KOPT-K1 (cell line): Measurements from ENCODE around the gene PGAM1.
"Not testable (repeated sequence)": the region's sequence is repeated elsewhere in the genome, so short reads cannot be mapped to it uniquely, and the experiment has no call there.

Experiments
- H3K27ac ChIP-seq: fragments of 200-600 bp; sonication (generic); 2 replicates; pipeline ENCODE4 v1.5.1; 2016; ENCODE audit warnings: antibody characterized with exemption, mild to moderate bottlenecking, low read depth, low read length; ENCODE audit not compliant: poor library complexity, severe bottlenecking
- H3K36me3 ChIP-seq: fragments of 200-600 bp; sonication (generic); 2 replicates; pipeline ENCODE4 v1.5.1; 2017; ENCODE audit warnings: antibody characterized with exemption, mild to moderate bottlenecking, low read length, moderate library complexity; ENCODE audit not compliant: insufficient read depth
- H3K9me3 ChIP-seq: fragments of 200-600 bp; sonication (generic); 2 replicates; pipeline ENCODE4 v1.5.1; 2017; ENCODE audit warnings: antibody characterized with exemption, low read length, mild to moderate bottlenecking; ENCODE audit not compliant: insufficient read depth, poor library complexity, severe bottlenecking

Gene PGAM1

DNA sequence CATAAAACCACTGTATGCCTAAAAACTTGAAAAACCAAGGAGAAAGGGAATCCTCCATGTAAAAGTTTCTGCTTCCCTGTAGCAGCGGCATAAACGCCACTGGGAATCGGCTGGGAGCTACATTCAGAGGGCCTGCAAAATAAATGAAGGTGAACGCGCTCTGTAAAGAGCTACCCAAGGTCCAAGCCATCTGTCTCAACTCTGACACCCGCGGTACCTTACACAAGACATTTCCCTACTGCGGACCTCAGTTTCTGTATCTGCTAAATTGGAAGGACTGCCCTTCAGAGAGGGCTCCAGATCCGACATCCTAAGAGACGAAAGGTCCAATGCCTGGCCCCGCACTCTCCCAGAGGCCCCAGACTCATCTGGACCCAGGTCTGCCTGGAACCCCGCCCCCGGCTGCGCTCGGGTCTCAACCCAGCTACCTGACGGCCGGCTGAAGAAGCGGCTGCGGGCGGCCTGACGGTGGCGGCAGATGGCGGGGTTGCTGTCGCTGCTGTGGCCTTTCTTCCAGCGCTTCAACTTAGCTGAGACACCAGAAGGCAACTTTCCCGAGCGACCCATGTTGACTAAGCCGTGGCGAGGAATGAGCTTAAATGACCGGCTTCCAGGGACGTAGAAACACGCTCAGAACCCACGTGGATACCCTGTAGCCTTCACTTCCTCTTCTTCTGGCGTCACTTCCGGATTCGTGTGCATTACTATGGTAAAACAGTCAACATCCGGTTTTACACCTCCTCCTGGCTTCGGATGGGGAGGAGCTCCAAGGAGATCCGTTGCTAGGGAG is 25.1 kb upstream of the PGAM1 start, which contains the start of gene RRP12:
Gene RRP12 (minus strand): TSS at position 676 of the 790 bp plus-strand sequence. CDS start 109 bp downstream, at position 567.
- Histone ChIP-seq H3K36me3 (peaks cover 18% of the 10 kb centered on the region; the same call in 1 of the 2 replicates), H3K27ac (peak within 1 kb of the TSS; percentile 30), H3K9me3 (no peaks in the 10 kb centered on the region)

GRCh38 chr10:97401455-97401919 is 24.5 kb upstream of the PGAM1 start:
- peak overlapping the region; percentile 30 for H3K27ac ChIP-seq
- no peaks in the 10 kb centered on the region for H3K9me3 ChIP-seq
- H3K36me3 ChIP-seq = peaks cover 11% of the 10 kb centered on the region; the same call in 1 of the 2 replicates

DNA sequence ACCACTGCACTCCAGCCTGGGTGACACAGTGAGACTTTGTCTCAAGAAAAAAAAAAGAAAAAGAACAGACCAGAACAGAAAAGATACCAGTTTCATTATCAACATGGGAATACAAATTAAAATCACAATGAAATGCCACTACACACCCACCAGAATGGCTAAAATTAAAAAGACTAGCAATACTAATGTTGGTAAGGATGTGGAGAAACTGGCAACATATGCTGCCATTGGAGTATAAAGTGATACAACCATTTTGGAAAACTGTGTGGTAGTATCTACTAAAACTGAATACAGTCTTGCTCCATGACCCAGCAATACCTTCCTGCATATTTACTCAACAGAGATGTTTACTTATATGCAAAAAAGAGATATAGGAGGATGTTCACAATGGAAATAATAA is 21.9 kb upstream of the PGAM1 start:
- H3K27ac ChIP-seq = no peak overlapping the region
- H3K9me3 ChIP-seq = no peaks in the 10 kb centered on the region
- H3K36me3 ChIP-seq = no peaks in the 10 kb centered on the region

DNA sequence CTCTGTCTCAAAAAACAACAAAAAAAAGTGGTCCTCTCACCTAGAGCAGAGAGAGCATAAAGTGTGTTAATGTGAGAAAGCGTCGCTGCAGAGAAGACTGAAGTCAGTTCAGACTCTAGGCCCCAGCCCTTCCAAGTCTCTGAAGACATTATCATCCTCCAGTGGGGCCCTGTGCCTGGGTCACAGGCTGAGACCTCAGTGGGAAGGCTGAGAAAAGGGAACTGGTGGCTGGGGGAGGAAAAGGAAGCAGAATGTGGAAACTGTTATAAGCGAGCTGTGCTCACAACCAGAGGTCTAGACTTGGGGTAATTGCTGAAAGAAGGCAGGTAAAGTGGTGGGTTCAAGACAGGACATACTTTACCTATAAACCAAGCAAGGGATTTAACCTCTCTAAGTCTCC is 19.9 kb upstream of the PGAM1 start:
- Histone ChIP-seq H3K9me3 (no peaks in the 10 kb centered on the region), H3K36me3 (no peaks in the 10 kb centered on the region), H3K27ac (no peak overlapping the region)

DNA sequence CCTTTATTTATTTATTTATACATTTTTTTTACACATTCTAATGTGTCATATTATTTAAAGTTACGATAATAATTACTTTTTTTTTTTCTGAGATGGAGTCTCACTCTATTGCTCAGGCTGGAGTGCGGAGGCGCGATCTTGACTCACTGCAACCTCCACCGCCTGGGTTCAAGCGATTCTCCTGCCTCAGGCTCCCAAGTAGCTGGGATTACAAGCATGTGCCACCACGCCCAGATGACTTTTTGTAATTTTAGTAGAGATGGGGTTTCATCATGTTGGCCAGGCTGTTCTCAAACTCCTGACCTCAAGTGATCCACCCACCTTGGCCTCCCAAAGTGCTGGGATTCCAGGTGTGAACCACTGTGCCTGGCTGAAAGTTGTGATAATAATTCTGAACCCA is 19.5 kb upstream of the PGAM1 start:
- H3K27ac ChIP-seq, H3K36me3 ChIP-seq, H3K9me3 ChIP-seq: not testable (repeated sequence)

- no peaks in the 10 kb centered on the region for H3K9me3 ChIP-seq
- H3K36me3 ChIP-seq = no peaks in the 10 kb centered on the region
- H3K27ac ChIP-seq = no peak overlapping the region
These were observed 18.6 kb upstream of the PGAM1 start for GRCh38 chr10:97407211-97407951.

GRCh38 chr10:97407952-97408248 is 18.1 kb upstream of the PGAM1 start:
- Histone ChIP-seq H3K27ac (no peak overlapping the region), H3K36me3 (no peaks in the 10 kb centered on the region), H3K9me3 (no peaks in the 10 kb centered on the region)

DNA sequence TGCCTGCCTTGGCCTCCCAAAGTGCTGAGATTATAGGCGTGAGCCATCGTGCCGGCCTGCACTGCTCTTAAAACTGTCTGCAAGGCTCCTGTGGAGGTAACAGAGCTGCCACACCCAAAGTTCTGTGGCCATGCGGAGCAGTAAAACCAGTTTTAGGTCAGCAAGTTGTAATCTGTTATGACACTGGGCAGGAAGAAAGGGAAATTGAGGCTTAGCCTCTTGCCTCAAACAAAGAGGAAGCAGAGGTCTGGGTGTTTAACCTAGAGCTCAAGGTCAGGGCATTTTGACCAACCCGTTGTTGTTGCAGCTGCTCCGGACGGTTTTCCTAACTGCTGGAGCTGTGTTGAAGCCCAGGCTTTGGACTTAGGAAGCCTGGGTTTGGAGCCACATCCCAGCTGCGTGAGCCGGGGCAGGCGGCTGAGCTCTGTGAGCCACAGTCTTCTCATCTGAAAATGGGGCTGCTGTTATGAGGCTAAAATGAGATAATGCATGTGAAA is 17.4 kb upstream of the PGAM1 start:
- Histone ChIP-seq H3K36me3 (no peaks in the 10 kb centered on the region), H3K9me3 (no peaks in the 10 kb centered on the region), H3K27ac (no peak overlapping the region)

DNA sequence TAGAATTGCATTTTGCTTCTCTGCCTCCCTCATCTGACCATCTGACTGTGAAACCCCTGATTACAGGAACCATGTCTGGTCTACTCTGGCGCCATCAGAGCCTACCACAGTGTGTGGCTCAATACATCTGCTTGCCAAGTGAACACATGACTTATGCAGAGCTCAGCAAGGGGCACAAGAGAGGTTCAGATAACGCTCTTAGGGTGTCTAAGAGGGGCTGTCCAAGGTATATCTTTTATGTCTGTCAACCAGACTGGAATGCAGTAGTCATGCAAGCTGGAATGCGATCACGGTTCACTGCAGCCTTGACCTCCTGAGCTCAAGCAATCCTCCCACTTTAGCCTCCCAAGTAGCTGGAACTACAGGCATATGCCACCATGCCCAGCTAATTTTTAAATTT is 14.6 kb upstream of the PGAM1 start:
- no peak overlapping the region for H3K27ac ChIP-seq
- no peaks in the 10 kb centered on the region for H3K9me3 ChIP-seq
- no peaks in the 10 kb centered on the region for H3K36me3 ChIP-seq

DNA sequence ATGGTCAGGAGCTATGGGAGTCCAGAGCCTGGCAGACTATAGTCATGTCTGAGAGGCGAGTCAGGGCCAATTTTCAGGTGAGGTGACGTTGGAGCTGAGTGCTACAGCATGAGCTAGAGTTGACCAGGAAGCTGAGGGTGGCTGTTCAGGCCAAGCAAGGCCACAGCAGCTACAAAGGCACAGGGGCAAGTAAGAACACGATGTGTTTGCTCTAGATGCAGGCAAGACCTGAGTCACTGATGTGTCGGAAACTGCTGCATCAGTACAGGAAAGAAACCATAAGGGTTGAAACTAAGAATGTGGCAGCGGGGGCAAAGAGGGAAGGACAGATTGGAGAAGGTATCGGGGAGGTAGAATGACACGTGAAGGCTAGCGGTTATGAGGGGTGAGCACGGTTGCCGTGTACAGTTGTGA is 13.1 kb upstream of the PGAM1 start:
- Histone ChIP-seq H3K27ac (peak overlapping the region; percentile 22), H3K9me3 (no peaks in the 10 kb centered on the region), H3K36me3 (no peaks in the 10 kb centered on the region)

- H3K36me3 ChIP-seq = no peaks in the 10 kb centered on the region
- H3K9me3 ChIP-seq = no peaks in the 10 kb centered on the region
- peak overlapping the region; percentile 16 for H3K27ac ChIP-seq
These were observed 9.4 kb upstream of the PGAM1 start for GRCh38 chr10:97416565-97416964.

DNA sequence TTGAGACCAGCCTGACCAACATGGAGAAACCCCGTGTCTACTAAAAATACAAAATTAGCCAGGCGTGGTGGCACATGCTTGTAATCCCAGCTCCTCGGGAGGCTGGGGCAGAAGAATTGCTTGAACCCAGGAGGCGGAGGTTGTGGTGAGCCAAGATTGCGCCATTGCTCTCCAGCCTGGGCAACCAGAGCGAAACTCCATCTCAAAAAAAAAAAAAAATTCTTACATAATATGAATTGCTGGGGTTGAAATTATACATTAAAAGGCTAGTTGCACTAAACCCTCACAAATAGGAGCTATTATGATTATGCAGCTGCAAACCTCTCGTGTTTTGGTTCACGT is 2.3 kb upstream of the PGAM1 start:
- H3K9me3 ChIP-seq, H3K27ac ChIP-seq: not testable (repeated sequence)
- H3K36me3 ChIP-seq = peaks cover 14% of the 10 kb centered on the region

DNA sequence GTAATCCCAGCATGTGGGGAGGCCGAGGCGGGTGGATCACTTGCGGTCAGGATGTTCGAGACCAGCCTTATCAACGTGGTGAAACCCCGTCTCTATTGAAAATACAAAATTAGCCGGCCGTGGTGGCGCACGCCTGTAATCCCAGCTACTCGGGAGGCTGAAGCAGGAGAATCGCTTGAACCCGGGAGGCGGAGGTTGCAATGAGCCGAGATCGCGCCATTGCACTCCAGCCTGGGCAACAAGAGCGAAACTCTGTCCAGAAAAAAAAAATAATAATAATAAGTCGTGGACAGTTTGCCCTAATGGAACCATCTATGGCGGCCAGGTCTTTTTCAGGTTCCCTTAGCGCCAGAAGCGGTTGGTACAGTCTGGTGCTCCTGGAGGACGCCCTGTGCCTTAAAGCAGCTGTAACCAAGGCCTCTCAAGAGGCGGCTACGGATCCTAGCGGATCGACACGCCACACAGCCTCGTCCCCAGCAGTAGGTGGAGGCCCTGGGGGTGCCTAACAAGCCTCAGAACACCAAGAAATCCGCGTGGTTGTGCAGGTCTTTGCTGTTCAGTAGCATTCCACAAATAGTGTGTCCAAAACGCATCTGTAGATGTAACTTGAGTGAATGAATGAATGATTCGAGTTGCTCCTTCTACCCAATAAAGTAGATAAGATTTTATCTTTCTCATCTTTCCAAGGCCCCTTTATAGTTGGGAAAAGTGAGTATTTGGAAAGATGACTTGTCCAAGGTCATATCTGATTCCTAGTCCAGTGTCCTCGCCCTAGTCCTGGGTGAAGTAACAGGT is 982 bp downstream of the PGAM1 start:
- Histone ChIP-seq H3K9me3 (no peaks in the 10 kb centered on the region), H3K36me3 (peaks cover 47% of the 10 kb centered on the region), H3K27ac (peak overlapping the region; percentile 80)

DNA sequence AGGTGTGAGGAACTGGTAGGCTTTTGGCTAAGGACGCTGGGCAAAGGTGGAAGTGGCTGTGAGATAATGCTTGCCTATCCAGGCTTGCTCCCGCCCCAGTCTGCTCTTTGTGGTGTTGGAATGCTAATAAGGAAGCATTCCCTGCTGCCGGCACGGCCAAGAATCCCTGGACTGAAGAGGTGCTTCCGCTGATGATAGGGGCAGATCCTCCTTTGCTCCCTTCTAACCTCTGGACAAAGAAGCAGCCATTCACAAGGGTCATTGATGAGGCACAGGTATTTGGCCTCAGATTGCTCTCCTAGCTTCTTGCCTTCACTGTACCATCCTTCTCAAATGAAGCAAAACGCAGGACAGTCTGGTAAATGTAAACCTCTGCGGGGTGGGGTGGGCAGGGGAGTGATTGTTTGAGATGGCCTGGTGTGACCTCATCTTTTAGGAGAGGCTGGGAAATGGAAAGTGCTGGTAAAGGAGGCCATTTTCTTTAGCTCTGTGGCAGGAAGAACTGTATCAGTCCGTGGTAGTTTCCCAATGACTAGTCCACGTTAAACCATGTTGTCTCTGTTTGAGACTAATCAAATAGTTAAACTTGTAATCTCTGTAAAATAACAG is 1.7 kb downstream of the PGAM1 start:
- H3K27ac ChIP-seq = peak overlapping the region; percentile 80
- H3K9me3 ChIP-seq = no peaks in the 10 kb centered on the region
- peaks cover 51% of the 10 kb centered on the region for H3K36me3 ChIP-seq

DNA sequence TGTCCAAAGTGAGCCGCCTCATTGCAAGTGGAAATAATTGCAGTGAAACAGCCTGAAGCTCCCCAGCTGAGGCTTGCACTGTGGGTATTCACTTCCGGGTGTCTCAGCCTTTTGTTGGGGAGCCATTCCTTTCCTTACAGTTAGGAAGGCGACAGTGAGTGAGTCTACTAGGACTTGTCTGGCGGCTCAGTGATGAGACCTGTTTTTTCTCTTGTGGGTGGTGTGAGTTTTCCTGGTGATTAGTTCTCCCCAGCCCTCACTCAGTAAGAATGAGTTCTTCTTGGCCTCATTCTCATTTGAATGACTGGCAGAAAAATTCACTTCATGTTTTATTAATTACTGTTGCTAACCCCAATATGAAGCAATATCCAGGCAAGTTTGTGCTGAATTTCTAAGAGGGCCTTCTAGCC is 2.6 kb downstream of the PGAM1 start:
- no peaks in the 10 kb centered on the region for H3K9me3 ChIP-seq
- H3K27ac ChIP-seq = peak overlapping the region; percentile 80
- H3K36me3 ChIP-seq = peaks cover 56% of the 10 kb centered on the region
